Psoas muscle (tissue), 8 donors: ENCODE results near the gene SYCN. TPM values are rescaled to one million over a fixed set of nuclear protein-coding genes. Genes with fewer than 3 reads are reported as not detected.
"Not testable (repeated sequence)": the region's sequence is repeated elsewhere in the genome, so short reads cannot be mapped to it uniquely, and the experiment has no call there.

Experiments
- ATAC-seq, 4 donors: fragments of 200-7000 bp; cut with Tn5 transposase; one replicate each; pipeline ENCODE4 v1.9.1; 2020; ENCODE audit warnings: moderate library complexity in 3 of 4, mild to moderate bottlenecking in 2 of 4
- DNase-seq, 2 donors: peaks; one replicate each; pipeline ENCODE4 v3.0.0-alpha.2; 2020
- H3K27ac ChIP-seq: fragments of 200-600 bp; one replicate; pipeline ENCODE4 v1.8.0; 2022
- H3K27me3 ChIP-seq, 3 donors: fragments of 200-600 bp in 1 of 3; one replicate each; pipeline versions ENCODE4 v1.6.1 to v1.8.0; 2013 to 2022; ENCODE audit warnings: low read length in 2 of 3, mild to moderate bottlenecking in 2 of 3, moderate library complexity in 1 of 3; ENCODE audit not compliant: insufficient read depth in 3 of 3
- H3K36me3 ChIP-seq, 2 donors: fragments of 200-600 bp in 1 of 2; one replicate each; pipeline versions ENCODE4 v1.6.1 to v1.8.0; 2013 to 2022; ENCODE audit warnings: low read depth in 1 of 2, mild to moderate bottlenecking in 1 of 2, moderate library complexity in 1 of 2; ENCODE audit not compliant: insufficient read depth in 1 of 2
- H3K4me1 ChIP-seq: fragments of 200-600 bp; one replicate; pipeline ENCODE4 v1.8.0; 2022
- H3K4me3 ChIP-seq: fragments of 200-600 bp; one replicate; pipeline ENCODE4 v1.8.0; 2022; ENCODE audit warnings: mild to moderate bottlenecking
- H3K9me3 ChIP-seq: fragments of 200-600 bp; one replicate; pipeline ENCODE4 v1.8.0; 2022
- WGBS, 3 donors: extraction: QIAGEN DNeasy Blood & Tissue Kit; methylation state at CpG; one replicate each; pipeline versions ENCODE4 v1.1.6 to v1.1.7; 2013; 5-methylcytosine and 5-hydroxymethylcytosine counted together
- intact Hi-C, 2 donors: fragments of 100-400 bp; cut with DNase I; formaldehyde crosslinking; loops; one replicate each; pipeline versions ENCODE4 v1.11.0 to v1.14.2; 2022
- polyA plus RNA-seq, 3 donors: library from polyadenylated mRNA; stranded (reverse); fragments of 200-250 nt; gene quantifications; one replicate each; pipeline ENCODE4 v1.2.3, GENCODE V29; 2013
- total RNA-seq, 4 donors: library from RNA; stranded (reverse); fragmentation: NEBNext Ultra II Directional in 2 of 4; extraction: Animal tissue kit (Norgen Biotek cat#: 25700) in 2 of 4; gene quantifications; one replicate each; pipeline versions ENCODE4 v1.2.1 to v1.2.4, GENCODE V29; 2021 to 2023
- TF ChIP-seq, protein P1 (sequence below): fragments of 200-600 bp; IDR thresholded peaks from one replicate; pipeline ENCODE4 v1.8.0; 2022; ENCODE audit warnings: antibody characterized with exemption
- donor health status: healthy with polysubstance abuse.
- donor health status: DM: no; HTN: no; CAD: no; lungs with moderate emphysema.
- donor health status: Bipolar disorder and iron deficiency.
- donor health status: healthy.
- donor health status: DM: yes; HTN: yes; CAD: no.
- donor health status: DM: no; HTN: no; CAD: no.
- donor health status: DM: no; HTN: no; CAD: no.
- donor health status: DM: yes; HTN: yes; CAD: no.

Gene SYCN
- total and polyA plus RNA-seq, 7 donors = 1.3 TPM; not detected in 6

- TF ChIP-seq, protein P1, sequence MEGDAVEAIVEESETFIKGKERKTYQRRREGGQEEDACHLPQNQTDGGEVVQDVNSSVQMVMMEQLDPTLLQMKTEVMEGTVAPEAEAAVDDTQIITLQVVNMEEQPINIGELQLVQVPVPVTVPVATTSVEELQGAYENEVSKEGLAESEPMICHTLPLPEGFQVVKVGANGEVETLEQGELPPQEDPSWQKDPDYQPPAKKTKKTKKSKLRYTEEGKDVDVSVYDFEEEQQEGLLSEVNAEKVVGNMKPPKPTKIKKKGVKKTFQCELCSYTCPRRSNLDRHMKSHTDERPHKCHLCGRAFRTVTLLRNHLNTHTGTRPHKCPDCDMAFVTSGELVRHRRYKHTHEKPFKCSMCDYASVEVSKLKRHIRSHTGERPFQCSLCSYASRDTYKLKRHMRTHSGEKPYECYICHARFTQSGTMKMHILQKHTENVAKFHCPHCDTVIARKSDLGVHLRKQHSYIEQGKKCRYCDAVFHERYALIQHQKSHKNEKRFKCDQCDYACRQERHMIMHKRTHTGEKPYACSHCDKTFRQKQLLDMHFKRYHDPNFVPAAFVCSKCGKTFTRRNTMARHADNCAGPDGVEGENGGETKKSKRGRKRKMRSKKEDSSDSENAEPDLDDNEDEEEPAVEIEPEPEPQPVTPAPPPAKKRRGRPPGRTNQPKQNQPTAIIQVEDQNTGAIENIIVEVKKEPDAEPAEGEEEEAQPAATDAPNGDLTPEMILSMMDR = no peak
- Histone ChIP-seq H3K36me3 (no peaks in the 10 kb centered on the region), H3K27ac (no peak overlapping the region), H3K27me3 (peaks cover 0 to 57% (median 18%) of the 10 kb centered on the region in 3 donors), H3K4me1 (no peaks in the 10 kb centered on the region), H3K9me3 (no peaks in the 10 kb centered on the region), H3K4me3 (no peak overlapping the region)
- no peak for ATAC-seq
- intact Hi-C loops = no loop called here
- WGBS, 3 donors = 78 to 82% (median 81%) methylated on average over 4 to 5 of the region's 5 CpGs
- DNase-seq = no peak
These were observed 47.0 kb upstream of the SYCN start for GRCh38 chr19:39251081-39251480.

GRCh38 chr19:39248806-39249205 is 44.7 kb upstream of the SYCN start, which contains the start of gene IFNL4:
Gene IFNL4, minus strand, starts transcription at chr19:39248856.
- Histone ChIP-seq H3K36me3 (no peaks in the 10 kb centered on the region), H3K4me3 (peak within 1 kb of the TSS; percentile 11), H3K4me1 (no peaks in the 10 kb centered on the region), H3K9me3 (no peaks in the 10 kb centered on the region), H3K27me3 (peaks cover 0 to 50% (median 18%) of the 10 kb centered on the region in 3 donors), H3K27ac (no peak within 1 kb of the TSS)
- DNase-seq (no peak), ATAC-seq (no peak)
- intact Hi-C loops = no loop called here
- WGBS, 3 donors = 43 to 46% (median 44%) methylated on average over 13 of the region's 13 CpGs
- TF ChIP-seq, protein P1 = no peak

DNA sequence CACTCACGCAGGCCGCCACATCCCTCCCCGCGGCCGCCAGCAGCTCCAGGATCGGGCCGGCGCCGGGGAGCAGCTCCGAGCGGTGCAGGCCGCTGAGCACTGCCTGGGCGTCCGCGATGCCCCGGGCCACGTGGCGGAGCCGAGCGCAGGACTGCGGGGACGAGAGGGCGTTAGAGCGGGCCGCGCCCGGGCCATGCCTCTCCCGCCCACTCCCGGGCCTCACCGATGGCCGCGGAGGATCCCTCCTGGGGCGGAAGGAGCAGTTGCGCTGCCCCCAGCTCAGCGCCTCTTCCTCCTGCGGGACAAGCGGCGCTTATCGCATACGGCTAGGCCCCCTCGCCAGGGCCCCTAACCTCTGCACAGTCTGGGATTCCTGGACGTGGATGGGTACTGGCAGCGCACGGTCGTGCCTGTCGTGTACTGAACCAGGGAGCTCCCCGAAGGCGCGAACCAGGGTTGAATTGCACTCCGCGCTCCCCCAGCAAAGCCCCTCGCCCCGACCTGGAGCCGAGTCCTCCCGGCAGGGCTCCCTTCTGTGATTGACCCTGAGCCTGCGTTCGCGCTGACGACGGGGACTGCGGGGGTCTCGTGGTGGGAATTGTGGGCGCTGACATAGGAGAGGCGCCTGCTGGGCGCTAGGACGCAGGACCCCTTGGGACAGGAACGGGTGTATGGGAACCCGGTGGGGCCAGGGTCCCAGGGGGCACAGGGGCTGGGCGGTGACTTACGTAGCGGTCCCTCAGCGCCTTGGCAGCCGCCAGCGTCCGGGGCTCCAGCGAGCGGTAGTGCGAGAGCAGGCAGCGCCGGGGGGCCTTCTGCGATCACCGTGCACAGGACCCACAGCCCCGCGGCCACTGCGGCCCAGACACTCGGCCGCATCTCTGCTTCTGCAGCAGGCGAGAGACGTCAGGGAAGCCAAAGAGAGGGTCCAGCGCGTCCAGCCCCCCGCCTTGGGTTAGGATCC is 43.9 kb upstream of the SYCN start:
- intact Hi-C loops = no loop called here
- H3K36me3 ChIP-seq = no peaks in the 10 kb centered on the region
- no peaks in the 10 kb centered on the region for H3K4me1 ChIP-seq
- H3K4me3 ChIP-seq = peak overlapping the region; percentile 11
- H3K27me3 ChIP-seq = peaks cover 0 to 49% (median 16%) of the 10 kb centered on the region in 3 donors
- TF ChIP-seq, protein P1 = no peak
- no peak overlapping the region for H3K27ac ChIP-seq
- DNase-seq (no peak), ATAC-seq (peak in 1 of 4 donors; percentile 43)
- no peaks in the 10 kb centered on the region for H3K9me3 ChIP-seq
- 7 to 12% (median 8%) methylated on average over 59 to 92 of the region's 92 CpGs for WGBS, 3 donors

- peak in 1 of 4 donors; percentile 54 for ATAC-seq
- DNase-seq = peak in 1 of 2 donors; percentile 42
- H3K4me3 ChIP-seq = peak overlapping the region; percentile 11
These were observed 43.0 kb upstream of the SYCN start for GRCh38 chr19:39246951-39247669.

GRCh38 chr19:39245166-39245565 is 41.1 kb upstream of the SYCN start:
- H3K27me3 ChIP-seq = peaks cover 0 to 39% (median 16%) of the 10 kb centered on the region in 3 donors
- intact Hi-C loops, ATAC-seq: not testable (repeated sequence)

More at GRCh38 chr19:39246951-39247669, 43.0 kb upstream of the SYCN start:
- H3K36me3 ChIP-seq = no peaks in the 10 kb centered on the region
- WGBS, 3 donors = 11 to 14% (median 12%) methylated on average over 39 to 42 of the region's 42 CpGs
- intact Hi-C loops = no loop called here
- TF ChIP-seq, protein P1 = no peak
- H3K27me3 ChIP-seq = peaks cover 0 to 49% (median 16%) of the 10 kb centered on the region in 3 donors
- no peaks in the 10 kb centered on the region for H3K9me3 ChIP-seq
- no peak overlapping the region for H3K27ac ChIP-seq
- H3K4me1 ChIP-seq = no peaks in the 10 kb centered on the region

DNA sequence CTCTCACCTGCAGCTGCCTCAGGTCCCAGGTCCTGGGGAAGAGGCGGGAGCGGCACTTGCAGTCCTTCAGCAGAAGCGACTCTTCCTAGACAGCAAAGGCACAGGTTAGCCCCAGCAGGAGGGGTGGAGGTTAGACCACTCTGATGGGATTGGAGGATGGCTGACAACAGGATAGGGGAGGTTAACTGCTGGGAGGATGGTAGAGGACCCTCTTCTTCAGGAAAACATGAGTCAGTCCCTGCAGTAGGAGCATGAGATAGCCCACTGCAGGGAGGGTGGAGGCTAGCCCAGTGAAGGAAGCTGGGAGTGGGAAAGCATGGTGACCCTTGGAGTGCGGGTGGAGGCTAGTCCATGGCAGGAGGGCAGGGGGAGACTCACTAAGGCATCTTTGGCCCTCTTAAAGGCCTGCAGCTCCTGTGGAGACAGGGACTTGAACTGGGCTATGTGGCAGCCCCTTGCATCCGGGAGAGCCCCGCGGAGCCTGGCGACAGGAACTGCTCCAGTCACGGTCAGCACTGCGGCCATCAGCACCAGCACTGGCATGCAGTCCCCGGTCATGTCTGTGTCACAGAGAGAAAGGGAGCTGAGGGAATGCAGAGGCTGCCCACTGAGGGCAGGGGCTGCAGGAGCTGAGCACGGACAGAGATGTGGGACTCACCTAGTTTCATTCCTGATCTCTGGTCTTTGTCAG is 40.5 kb upstream of the SYCN start, which contains the start of gene IFNL3:
Gene IFNL3, minus strand, starts transcription at position 597 of the 691 bp plus-strand sequence. Its CDS starts 39 bp downstream, at position 558.
- H3K9me3 ChIP-seq, intact Hi-C loops, H3K27ac ChIP-seq, H3K4me3 ChIP-seq, ATAC-seq, DNase-seq, H3K4me1 ChIP-seq, H3K36me3 ChIP-seq: not testable (repeated sequence)
- peaks cover 0 to 33% (median 16%) of the 10 kb centered on the region in 3 donors for H3K27me3 ChIP-seq
- WGBS, 3 donors = 64 to 66% (median 65%) methylated on average over 10 to 12 of the region's 12 CpGs

More at GRCh38 chr19:39245166-39245565, 41.1 kb upstream of the SYCN start:
- H3K4me1 ChIP-seq, H3K4me3 ChIP-seq, H3K36me3 ChIP-seq, H3K27ac ChIP-seq, DNase-seq, H3K9me3 ChIP-seq: not testable (repeated sequence)
- no CpG with 5 or more reads among the region's 1 CpG for WGBS, 3 donors
